ENCODE measurements around the gene ACOT8. TPM values are rescaled to one million over a fixed set of nuclear protein-coding genes. Genes with fewer than 3 reads are reported as not detected.

ACOT8 gene
- total RNA-seq: 40.4 TPM

GRCh38 chr20:45857114-45857881 is at the start of gene ACOT8, which contains the start of gene ZSWIM3:
ACOT8 (minus strand) TSS chr20:45857392; CDS start chr20:45857315, 77 bp downstream.
ZSWIM3 (plus strand) TSS chr20:45857614; CDS start chr20:45857826, 212 bp downstream.

GRCh38 chr20:45890985-45891983 is 34.1 kb upstream of the ACOT8 start, which contains the start of the genes CTSA and NEURL2:
CTSA (plus strand) TSS chr20:45891335; CDS start chr20:45891569, 234 bp downstream.
NEURL2 (minus strand) TSS chr20:45891208; CDS start chr20:45890991, 217 bp downstream.

GRCh38 chr20:45887346-45887715 is 30.1 kb upstream of the ACOT8 start, which contains the start of gene SPATA25:
SPATA25 (minus strand) TSS chr20:45887622; CDS start chr20:45887590, 32 bp downstream.

GRCh38 chr20:45880988-45881788 is 24.0 kb upstream of the ACOT8 start, which contains the start of gene ZSWIM1:
ZSWIM1 (plus strand) TSS chr20:45881227; CDS start chr20:45882593, 1,366 bp downstream.

GRCh38 chr20:45833030-45833882 is 23.9 kb downstream of the ACOT8 start, which contains the start of gene SNX21:
SNX21 (plus strand) TSS chr20:45833799; CDS start chr20:45833920, 121 bp downstream.

GRCh38 chr20:45827030-45827652 is 30.1 kb downstream of the ACOT8 start, which contains the start of gene TNNC2:
TNNC2 (minus strand) TSS chr20:45827312; CDS start chr20:45827248, 64 bp downstream.

GRCh38 chr20:45812157-45813005 is 44.8 kb downstream of the ACOT8 start, which contains the start of gene UBE2C:
UBE2C (plus strand) TSS chr20:45812644; CDS start chr20:45812696, 52 bp downstream.

Other genes with a start within 250 kb of the ACOT8 start
- not detected for gene WFDC10A, start 227.7 kb downstream of the ACOT8 start, total RNA-seq
- gene WFDC9, start 226.1 kb downstream of the ACOT8 start, total RNA-seq: not detected
- not detected for gene WFDC11, start 187.2 kb downstream of the ACOT8 start, total RNA-seq
- not detected for gene WFDC13, start 155.4 kb downstream of the ACOT8 start, total RNA-seq
- gene WFDC10B, start 152.4 kb downstream of the ACOT8 start, total RNA-seq: not detected
- not detected for gene SPINT4, start 135.0 kb downstream of the ACOT8 start, total RNA-seq
- 0.69 TPM for gene WFDC3, start 65.5 kb downstream of the ACOT8 start, total RNA-seq
- 12.5 TPM for gene DNTTIP1, start 65.4 kb downstream of the ACOT8 start, total RNA-seq
- 7.6 TPM for gene UBE2C, start 44.7 kb downstream of the ACOT8 start, total RNA-seq
- gene TNNC2, start 30.1 kb downstream of the ACOT8 start, total RNA-seq: not detected
- 21.0 TPM for gene SNX21, start 23.6 kb downstream of the ACOT8 start, total RNA-seq
- gene ZSWIM3, start 222 bp upstream of the ACOT8 start, total RNA-seq: 13.8 TPM
- 6.7 TPM for gene ZSWIM1, start 23.8 kb upstream of the ACOT8 start, total RNA-seq
- 1.6 TPM for gene SPATA25, start 30.2 kb upstream of the ACOT8 start, total RNA-seq
- 4.6 TPM for gene NEURL2, start 33.8 kb upstream of the ACOT8 start, total RNA-seq
- 28.4 TPM for gene CTSA, start 33.9 kb upstream of the ACOT8 start, total RNA-seq
- 49.8 TPM for gene PLTP, start 54.8 kb upstream of the ACOT8 start, total RNA-seq
- 12.5 TPM for gene PCIF1, start 77.3 kb upstream of the ACOT8 start, total RNA-seq
- 15.5 TPM for gene ZNF335, start 114.8 kb upstream of the ACOT8 start, total RNA-seq
- 0.23 TPM for gene MMP9, start 151.5 kb upstream of the ACOT8 start, total RNA-seq
- 113 TPM for gene SLC12A5, start 171.8 kb upstream of the ACOT8 start, total RNA-seq
- gene NCOA5, start 232.6 kb upstream of the ACOT8 start, total RNA-seq: 21.9 TPM